ENCODE data around the gene LKAAEAR1.

LKAAEAR1 gene

DNA sequence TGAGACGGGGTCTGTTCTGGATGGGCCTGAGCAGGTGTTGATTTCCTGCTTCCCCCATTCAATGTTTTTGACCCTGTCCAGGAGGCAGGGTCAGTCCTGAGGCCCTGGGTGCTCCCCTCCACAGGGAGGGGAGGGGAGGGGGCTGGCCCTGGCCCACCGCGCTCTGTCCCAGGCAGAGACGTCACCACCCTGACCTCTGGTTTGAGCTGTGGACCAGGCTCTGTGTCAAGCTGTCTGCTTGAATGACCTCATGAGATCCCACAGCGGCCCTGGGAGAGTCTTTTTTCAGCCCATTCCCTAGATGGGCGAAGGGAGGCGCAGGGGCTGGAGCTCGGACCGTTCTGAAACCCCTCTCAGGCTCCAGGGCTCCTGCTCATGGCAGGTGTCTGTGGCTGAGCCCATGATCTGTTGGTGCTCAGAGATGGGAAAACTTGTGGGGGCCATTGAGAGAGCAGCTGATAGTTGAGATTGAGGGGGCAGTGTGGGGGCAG is 8.9 kb upstream of the LKAAEAR1 start:
- H3K4me2 ChIP-seq (ENCODE audit: insufficient read depth, low read length) = no peak overlapping the region
- no peak overlapping the region for H2AFZ ChIP-seq (ENCODE audit: low read depth, low read length)
- no peak overlapping the region for H3K27ac ChIP-seq (ENCODE audit: low read length)
- H3K4me3 ChIP-seq (ENCODE audit: low read depth in 1 of 2, low read length in 2 of 2) = no peak overlapping the region
- TF ChIP-seq EZH2 (IDR thresholded peaks at IDR 0.05; ENCODE audit: borderline replicate concordance, low read depth, low read length, severe bottlenecking) = no peak
- TF ChIP-seq, protein P1, sequence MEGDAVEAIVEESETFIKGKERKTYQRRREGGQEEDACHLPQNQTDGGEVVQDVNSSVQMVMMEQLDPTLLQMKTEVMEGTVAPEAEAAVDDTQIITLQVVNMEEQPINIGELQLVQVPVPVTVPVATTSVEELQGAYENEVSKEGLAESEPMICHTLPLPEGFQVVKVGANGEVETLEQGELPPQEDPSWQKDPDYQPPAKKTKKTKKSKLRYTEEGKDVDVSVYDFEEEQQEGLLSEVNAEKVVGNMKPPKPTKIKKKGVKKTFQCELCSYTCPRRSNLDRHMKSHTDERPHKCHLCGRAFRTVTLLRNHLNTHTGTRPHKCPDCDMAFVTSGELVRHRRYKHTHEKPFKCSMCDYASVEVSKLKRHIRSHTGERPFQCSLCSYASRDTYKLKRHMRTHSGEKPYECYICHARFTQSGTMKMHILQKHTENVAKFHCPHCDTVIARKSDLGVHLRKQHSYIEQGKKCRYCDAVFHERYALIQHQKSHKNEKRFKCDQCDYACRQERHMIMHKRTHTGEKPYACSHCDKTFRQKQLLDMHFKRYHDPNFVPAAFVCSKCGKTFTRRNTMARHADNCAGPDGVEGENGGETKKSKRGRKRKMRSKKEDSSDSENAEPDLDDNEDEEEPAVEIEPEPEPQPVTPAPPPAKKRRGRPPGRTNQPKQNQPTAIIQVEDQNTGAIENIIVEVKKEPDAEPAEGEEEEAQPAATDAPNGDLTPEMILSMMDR (IDR thresholded peaks at IDR 0.05; ENCODE audit: borderline replicate concordance, extremely low read depth, low read length, poor library complexity, severe bottlenecking) = no peak
- no peaks in the 10 kb centered on the region for H3K9me3 ChIP-seq (ENCODE audit: insufficient read depth, low read length, severe bottlenecking)
- H3K36me3 ChIP-seq (ENCODE audit: insufficient read depth, low read length) = no peaks in the 10 kb centered on the region
- DNase-seq (no peak), ATAC-seq (ENCODE audit: insufficient read depth, low read depth) (0 out of 3 replicates have a peak, but pooled peaks have one; percentile 16)
- peaks cover 19% of the 10 kb centered on the region for H4K20me1 ChIP-seq (ENCODE audit: insufficient read depth, low read length)
- no peaks in the 10 kb centered on the region for H3K79me2 ChIP-seq (ENCODE audit: insufficient read depth, low read length)
- H3K9ac ChIP-seq (ENCODE audit: low read depth, low read length) = no peak overlapping the region
- peaks cover 5% of the 10 kb centered on the region for H3K27me3 ChIP-seq (ENCODE audit: insufficient read depth, low read length, poor library complexity)
- H3K4me1 ChIP-seq (ENCODE audit: insufficient read depth, low read length) = no peaks in the 10 kb centered on the region

DNA sequence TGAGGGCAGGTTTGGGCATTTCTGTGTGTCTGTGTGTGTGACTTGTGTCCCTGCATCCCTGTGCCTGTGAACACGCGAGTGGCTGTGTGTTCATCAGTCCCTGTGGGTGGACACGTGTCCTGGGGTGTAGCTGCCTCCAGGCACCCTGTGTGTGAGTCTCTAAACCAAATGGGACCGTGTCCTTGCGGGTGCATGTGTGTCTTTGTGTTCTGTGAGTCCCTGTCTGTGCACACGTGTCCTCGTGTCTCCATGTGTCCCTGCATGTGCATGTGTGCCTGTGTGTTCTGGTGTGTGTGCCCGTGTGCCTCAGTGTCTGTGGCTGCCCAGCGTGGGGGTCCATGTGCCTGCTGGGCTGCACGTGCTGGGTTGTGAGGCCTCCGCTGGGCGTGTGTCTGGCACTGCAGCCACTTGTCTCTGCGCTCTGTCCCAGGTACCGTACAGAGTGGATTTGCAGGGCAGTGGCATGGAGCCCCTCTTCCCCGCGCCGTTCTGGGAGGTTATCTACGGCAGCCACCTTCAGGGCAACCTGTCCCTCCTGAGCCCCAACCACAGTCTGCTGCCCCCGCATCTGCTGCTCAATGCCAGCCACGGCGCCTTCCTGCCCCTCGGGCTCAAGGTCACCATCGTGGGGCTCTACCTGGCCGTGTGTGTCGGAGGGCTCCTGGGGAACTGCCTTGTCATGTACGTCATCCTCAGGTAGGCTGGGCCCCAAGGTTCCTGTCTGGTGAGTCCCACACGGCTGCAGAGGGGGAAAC is 8.2 kb upstream of the LKAAEAR1 start:
- Histone ChIP-seq H3K9me3 (ENCODE audit: insufficient read depth, low read length, severe bottlenecking) (peaks cover 4% of the 10 kb centered on the region), H3K9ac (ENCODE audit: low read depth, low read length) (no peak overlapping the region), H3K4me3 (ENCODE audit: low read depth in 1 of 2, low read length in 2 of 2) (no peak overlapping the region), H2AFZ (ENCODE audit: low read depth, low read length) (no peak overlapping the region), H3K4me1 (ENCODE audit: insufficient read depth, low read length) (no peaks in the 10 kb centered on the region), H3K36me3 (ENCODE audit: insufficient read depth, low read length) (no peaks in the 10 kb centered on the region), H3K79me2 (ENCODE audit: insufficient read depth, low read length) (no peaks in the 10 kb centered on the region), H3K4me2 (ENCODE audit: insufficient read depth, low read length) (no peak overlapping the region), H3K27me3 (ENCODE audit: insufficient read depth, low read length, poor library complexity) (peaks cover 5% of the 10 kb centered on the region), H3K27ac (ENCODE audit: low read length) (no peak overlapping the region), H4K20me1 (ENCODE audit: insufficient read depth, low read length) (peaks cover 19% of the 10 kb centered on the region)
- no peak for TF ChIP-seq EZH2 (IDR thresholded peaks at IDR 0.05; ENCODE audit: borderline replicate concordance, low read depth, low read length, severe bottlenecking)
- TF ChIP-seq, protein P1 (IDR thresholded peaks at IDR 0.05; ENCODE audit: borderline replicate concordance, extremely low read depth, low read length, poor library complexity, severe bottlenecking) = no peak
- no peak for DNase-seq
- peak; percentile 32 for ATAC-seq (ENCODE audit: insufficient read depth, low read depth)

DNA sequence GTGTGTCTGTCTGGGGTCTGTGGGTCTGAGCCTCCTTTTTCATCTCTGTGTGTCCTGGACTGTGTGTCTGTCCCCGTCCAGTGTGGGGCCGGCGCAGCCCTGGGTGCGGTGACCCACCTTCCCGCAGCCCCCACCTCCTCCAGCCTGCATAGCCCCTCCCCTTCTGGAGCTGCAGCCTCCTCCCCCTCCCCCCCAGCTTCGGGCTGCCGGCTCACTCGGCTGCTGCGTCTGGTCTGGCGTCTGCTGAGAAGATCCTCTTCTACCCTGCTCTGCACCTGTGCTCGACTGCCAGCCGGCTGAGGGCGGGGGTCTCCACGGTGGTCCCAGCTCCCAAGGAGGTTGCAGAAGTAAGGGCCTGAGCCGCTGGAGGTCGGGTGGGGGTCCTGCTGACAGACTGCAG is 7.6 kb upstream of the LKAAEAR1 start:
- peaks cover 19% of the 10 kb centered on the region for H4K20me1 ChIP-seq (ENCODE audit: insufficient read depth, low read length)
- no peaks in the 10 kb centered on the region for H3K4me1 ChIP-seq (ENCODE audit: insufficient read depth, low read length)
- H3K4me3 ChIP-seq (ENCODE audit: low read depth in 1 of 2, low read length in 2 of 2) = no peak overlapping the region
- TF ChIP-seq EZH2 (IDR thresholded peaks at IDR 0.05; ENCODE audit: borderline replicate concordance, low read depth, low read length, severe bottlenecking) = no peak
- TF ChIP-seq, protein P1 (IDR thresholded peaks at IDR 0.05; ENCODE audit: borderline replicate concordance, extremely low read depth, low read length, poor library complexity, severe bottlenecking) = no peak
- H3K9me3 ChIP-seq (ENCODE audit: insufficient read depth, low read length, severe bottlenecking) = peaks cover 4% of the 10 kb centered on the region
- DNase-seq (no peak), ATAC-seq (ENCODE audit: insufficient read depth, low read depth) (peak; percentile 32)
- H3K9ac ChIP-seq (ENCODE audit: low read depth, low read length) = no peak overlapping the region
- H2AFZ ChIP-seq (ENCODE audit: low read depth, low read length) = no peak overlapping the region
- H3K4me2 ChIP-seq (ENCODE audit: insufficient read depth, low read length) = no peak overlapping the region
- no peaks in the 10 kb centered on the region for H3K79me2 ChIP-seq (ENCODE audit: insufficient read depth, low read length)
- no peak overlapping the region for H3K27ac ChIP-seq (ENCODE audit: low read length)
- peaks cover 5% of the 10 kb centered on the region for H3K27me3 ChIP-seq (ENCODE audit: insufficient read depth, low read length, poor library complexity)
- H3K36me3 ChIP-seq (ENCODE audit: insufficient read depth, low read length) = no peaks in the 10 kb centered on the region
